GM12874 (cell line): ENCODE data around the gene DLG5.

ENCODE experiments used
- CTCF ChIP-seq: IDR thresholded peaks from 2 replicates; pipeline ENCODE4 v1.5.1; 2011; ENCODE audit warnings: low read depth, mild to moderate bottlenecking, control low read depth, low read length, moderate library complexity; ENCODE audit not compliant: insufficient read depth

The DLG5 gene

GRCh38 chr10:77844177-77844576 is 82.4 kb downstream of the DLG5 start:
- no peak for TF ChIP-seq CTCF

DNA sequence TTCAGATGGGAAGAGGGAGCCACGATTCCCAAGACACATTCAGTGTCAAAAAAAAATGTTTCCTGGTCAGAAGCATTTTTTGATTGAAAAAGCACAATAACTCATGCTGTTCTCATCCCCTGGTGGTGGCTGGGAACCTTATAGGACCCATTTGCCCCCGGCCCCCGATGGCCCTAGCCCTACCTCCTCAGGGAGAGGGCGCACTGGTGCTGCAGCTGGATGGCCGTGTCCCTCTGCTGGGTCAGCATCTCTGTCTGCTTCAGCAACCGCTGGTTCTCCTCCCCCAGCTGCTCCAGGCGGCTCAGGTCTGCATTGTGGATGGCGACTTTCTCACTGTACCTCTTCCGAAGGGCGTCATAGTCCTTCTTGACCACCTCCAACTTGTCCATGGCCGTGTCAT is 83.3 kb downstream of the DLG5 start:
- no peak for TF ChIP-seq CTCF

GRCh38 chr10:77842652-77843212 is 83.8 kb downstream of the DLG5 start:
- no peak for TF ChIP-seq CTCF

- TF ChIP-seq CTCF = no peak
Measured at GRCh38 chr10:77841711-77842375, 84.7 kb downstream of the DLG5 start.

DNA sequence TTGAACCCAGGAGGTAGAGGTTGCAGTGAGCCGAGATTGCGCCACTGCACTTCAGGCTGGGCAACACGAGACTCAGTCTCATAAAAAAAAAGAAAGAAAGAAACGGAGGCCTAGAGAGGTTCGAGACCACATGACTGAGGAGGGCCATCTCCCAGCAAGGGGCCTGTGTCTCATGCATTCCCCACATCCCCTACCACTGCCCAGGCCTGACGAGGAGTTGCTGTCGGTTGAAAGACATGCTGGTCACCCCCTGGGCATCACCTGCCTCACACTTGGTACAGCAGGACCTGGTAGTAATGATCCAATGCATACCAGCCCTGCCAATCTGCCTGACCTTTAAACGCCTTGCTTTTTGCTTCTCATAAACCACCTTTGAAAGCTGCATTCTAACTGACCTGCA is 85.9 kb downstream of the DLG5 start:
- no peak for TF ChIP-seq CTCF

- no peak for TF ChIP-seq CTCF
Measured at GRCh38 chr10:77837925-77838595, 88.5 kb downstream of the DLG5 start.

GRCh38 chr10:77837248-77837924 is 89.2 kb downstream of the DLG5 start:
- TF ChIP-seq CTCF = peak; percentile 55
